Lower lobe of right lung (tissue), 2 donors: ENCODE results near the gene SLC6A9. TPM values are rescaled to one million over a fixed set of nuclear protein-coding genes. Genes with fewer than 3 reads are reported as not detected.

Source experiments
- ATAC-seq, 2 donors: fragments of 200-7000 bp; cut with Tn5 transposase; one replicate each; pipeline ENCODE4 v1.9.1; 2020 to 2022; ENCODE audit warnings: mild to moderate bottlenecking in 2 of 2, moderate library complexity in 2 of 2
- DNase-seq: peaks from one replicate; pipeline ENCODE4 v3.0.0-alpha.2; 2020
- H3K27ac ChIP-seq: fragments of 200-600 bp; one replicate; pipeline ENCODE4 v1.8.0; 2022
- H3K27me3 ChIP-seq: fragments of 200-600 bp; one replicate; pipeline ENCODE4 v1.8.0; 2022; ENCODE audit warnings: low read depth
- H3K36me3 ChIP-seq: fragments of 200-600 bp; one replicate; pipeline ENCODE4 v1.8.0; 2022; ENCODE audit warnings: mild to moderate bottlenecking
- H3K4me1 ChIP-seq: fragments of 200-600 bp; one replicate; pipeline ENCODE4 v1.8.0; 2022
- H3K4me3 ChIP-seq: fragments of 200-600 bp; one replicate; pipeline ENCODE4 v1.8.0; 2022; ENCODE audit warnings: mild to moderate bottlenecking
- H3K9me3 ChIP-seq: fragments of 200-600 bp; one replicate; pipeline ENCODE4 v1.8.0; 2022
- CTCF ChIP-seq: fragments of 200-600 bp; IDR thresholded peaks from one replicate; pipeline ENCODE4 v1.8.0; 2022; ENCODE audit warnings: antibody characterized with exemption, mild to moderate bottlenecking
- intact Hi-C: fragments of 100-400 bp; cut with DNase I; formaldehyde crosslinking; loops from one replicate; pipeline ENCODE4 v1.11.0; 2022
- total RNA-seq: library from RNA; stranded (reverse); fragmentation: NEBNext Ultra II Directional; extraction: Animal tissue kit (Norgen Biotek cat#: 25700); gene quantifications from one replicate; pipeline ENCODE4 v1.2.1, GENCODE V29; 2021
- donor health status: DM: no; HTN: yes; CAD: no; lungs with severe emphysema.

The SLC6A9 gene
- total RNA-seq, 1 donor from 2014 or later, result 24.2 TPM

GRCh38 chr1:43961692-43962091, 69.6 kb downstream of the SLC6A9 start:
- DNase-seq, result no peak
- no peaks in the 10 kb centered on the region for H3K27me3 ChIP-seq
- TF ChIP-seq CTCF, result no peak
- ATAC-seq, result no peak
- no peaks in the 10 kb centered on the region for H3K4me1 ChIP-seq
- intact Hi-C loops, result no loop called here
- H3K36me3 ChIP-seq, result peaks cover 83% of the 10 kb centered on the region
- H3K4me3 ChIP-seq, result no peak overlapping the region
- no peak overlapping the region for H3K27ac ChIP-seq
- H3K9me3 ChIP-seq, result no peaks in the 10 kb centered on the region

GRCh38 chr1:43960798-43961197, 70.5 kb downstream of the SLC6A9 start:
- Histone ChIP-seq H3K4me1 (no peaks in the 10 kb centered on the region), H3K27ac (no peak overlapping the region), H3K36me3 (peaks cover 82% of the 10 kb centered on the region), H3K9me3 (no peaks in the 10 kb centered on the region), H3K4me3 (no peak overlapping the region), H3K27me3 (no peaks in the 10 kb centered on the region)
- DNase-seq (no peak), ATAC-seq (no peak)
- TF ChIP-seq CTCF, result no peak
- intact Hi-C loops, result no loop called here

- peaks cover 73% of the 10 kb centered on the region for H3K36me3 ChIP-seq
- no peak for ATAC-seq
- DNase-seq, result no peak
- H3K4me3 ChIP-seq, result no peak overlapping the region
- H3K9me3 ChIP-seq, result no peaks in the 10 kb centered on the region
- no peaks in the 10 kb centered on the region for H3K27me3 ChIP-seq
- intact Hi-C loops, result no loop called here
- H3K27ac ChIP-seq, result no peak overlapping the region
- TF ChIP-seq CTCF, result no peak
- no peaks in the 10 kb centered on the region for H3K4me1 ChIP-seq
These were observed 72.7 kb downstream of the SLC6A9 start for GRCh38 chr1:43958351-43959255.

- Histone ChIP-seq H3K36me3 (peaks cover 64% of the 10 kb centered on the region), H3K4me1 (no peaks in the 10 kb centered on the region), H3K4me3 (no peak overlapping the region), H3K27me3 (no peaks in the 10 kb centered on the region), H3K27ac (no peak overlapping the region), H3K9me3 (no peaks in the 10 kb centered on the region)
- no peak for TF ChIP-seq CTCF
- no peak for ATAC-seq
- intact Hi-C loops, result no loop called here
- no peak for DNase-seq
These were observed 73.7 kb downstream of the SLC6A9 start for GRCh38 chr1:43957407-43958040.

GRCh38 chr1:43956234-43956633, 75.0 kb downstream of the SLC6A9 start:
- H3K4me3 ChIP-seq, result no peak overlapping the region
- H3K4me1 ChIP-seq, result no peaks in the 10 kb centered on the region
- TF ChIP-seq CTCF, result no peak
- no peak overlapping the region for H3K27ac ChIP-seq
- H3K27me3 ChIP-seq, result no peaks in the 10 kb centered on the region
- ATAC-seq (no peak), DNase-seq (no peak)
- H3K9me3 ChIP-seq, result no peaks in the 10 kb centered on the region
- peaks cover 53% of the 10 kb centered on the region for H3K36me3 ChIP-seq
- intact Hi-C loops, result no loop called here
